Astrocyte of the hippocampus (primary cell): Measurements from ENCODE around the gene SAMD14.

Experiments used
- DNase-seq: peaks from one replicate; pipeline ENCODE4 v3.0.0; 2011; ENCODE audit warnings: low read depth, low spot score

SAMD14 gene

DNA sequence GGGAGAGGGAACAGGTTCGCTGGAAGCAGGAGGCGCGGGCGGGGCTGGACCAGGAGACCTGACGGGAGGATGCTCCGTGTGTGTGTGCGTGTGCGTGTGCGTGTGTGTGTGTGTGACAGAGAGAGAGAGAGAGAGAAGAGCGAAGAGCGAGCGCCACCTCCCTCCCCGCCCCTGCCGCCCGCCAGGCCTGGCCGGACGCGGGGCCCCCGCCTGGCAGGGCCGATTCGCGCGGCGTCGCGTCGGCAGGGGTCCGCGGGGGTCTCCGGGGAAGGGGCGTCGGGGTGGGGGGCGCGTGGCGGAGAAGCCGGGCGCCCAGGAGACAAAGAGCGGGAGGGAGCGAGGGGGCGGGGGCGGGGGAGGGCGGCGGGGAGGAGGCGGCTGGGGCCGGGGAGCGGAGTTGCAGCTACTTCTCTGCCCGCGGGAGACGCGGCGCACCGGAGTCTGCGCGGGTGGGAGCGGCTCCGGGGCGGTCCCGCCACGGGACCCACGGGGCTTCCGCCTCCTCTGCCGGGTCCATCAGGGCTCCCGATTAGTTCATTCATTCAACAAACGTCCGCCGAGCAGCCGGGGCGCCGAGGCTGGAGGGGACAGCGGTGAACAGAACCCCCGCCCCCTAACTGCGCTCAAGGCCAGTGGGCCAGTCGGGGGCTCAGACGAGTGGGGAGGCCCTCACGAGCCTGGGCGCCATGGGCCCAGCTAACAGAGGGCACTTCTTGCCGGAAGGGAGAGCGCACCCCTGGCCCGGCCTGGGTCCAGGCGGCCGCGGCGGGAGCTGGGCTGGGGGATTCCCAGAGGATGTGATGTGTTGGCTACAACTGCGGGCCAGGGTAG lies at the start of gene SAMD14:
SAMD14 (minus strand) TSS at position 433 of the 831 bp plus-strand sequence. CDS start 5,201 bp downstream, outside the sequence.
- DNase-seq = peak; percentile 62

DNA sequence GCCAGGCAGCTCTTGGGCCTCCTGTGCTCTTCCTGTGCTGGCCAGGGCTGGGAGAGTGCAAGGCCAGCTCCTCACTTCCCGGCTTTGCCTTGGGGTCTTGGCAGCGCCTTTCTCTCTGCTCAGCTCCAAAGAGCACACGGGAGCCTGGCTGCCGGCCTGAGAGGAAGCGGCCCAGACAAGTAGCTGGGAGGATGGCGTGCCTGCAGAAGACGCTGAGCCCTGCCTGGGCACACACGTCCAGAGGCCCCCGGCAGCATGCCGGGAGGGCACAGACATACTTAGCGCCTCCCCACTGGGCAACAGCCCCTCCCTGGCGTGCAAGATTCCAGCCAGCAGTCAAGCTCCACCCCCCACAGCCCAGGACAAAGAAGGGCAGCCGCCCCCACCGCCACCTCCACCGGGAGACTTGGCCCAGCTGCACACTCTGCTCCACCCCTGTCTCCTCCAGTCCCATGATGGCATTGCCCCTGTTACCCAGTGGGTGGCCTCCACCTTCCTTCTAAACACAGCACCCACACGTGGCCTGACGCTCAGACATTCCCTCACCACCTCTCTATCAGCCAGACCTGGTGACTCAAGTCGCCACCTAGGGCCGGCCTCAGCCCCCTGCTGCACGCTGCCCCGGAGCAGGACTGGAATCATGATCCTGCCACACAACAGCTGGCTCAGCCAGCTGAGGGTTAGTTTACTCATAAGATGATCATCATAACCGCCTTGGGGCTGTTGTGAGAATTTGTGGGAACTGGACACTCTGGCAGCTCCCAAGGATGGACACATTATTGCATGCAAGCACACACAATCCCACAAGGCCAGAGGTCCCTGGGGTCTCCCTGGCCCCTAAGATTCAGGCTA lies 48.2 kb upstream of the SAMD14 start:
- peak; percentile 97 for DNase-seq

DNA sequence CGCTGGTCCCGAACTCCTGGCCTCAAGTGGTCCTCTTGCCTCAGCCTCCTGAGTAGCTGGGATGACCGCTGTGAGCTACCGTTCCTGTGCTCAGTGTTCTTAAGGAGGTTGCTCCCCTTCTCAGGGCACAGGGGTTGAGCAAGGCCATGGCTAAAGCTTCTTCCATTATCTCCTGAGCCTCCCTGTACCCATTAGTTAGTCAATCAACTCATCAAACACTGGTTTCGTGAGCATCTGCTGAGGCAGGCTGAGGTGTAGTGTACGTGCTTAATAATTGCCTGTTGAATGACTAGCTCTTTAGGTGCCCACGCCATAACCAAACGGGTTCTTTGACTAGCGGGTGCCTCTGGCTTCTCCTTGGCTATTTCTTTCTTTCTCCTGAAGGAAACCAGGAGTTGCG lies 47.5 kb upstream of the SAMD14 start:
- DNase-seq = no peak

DNA sequence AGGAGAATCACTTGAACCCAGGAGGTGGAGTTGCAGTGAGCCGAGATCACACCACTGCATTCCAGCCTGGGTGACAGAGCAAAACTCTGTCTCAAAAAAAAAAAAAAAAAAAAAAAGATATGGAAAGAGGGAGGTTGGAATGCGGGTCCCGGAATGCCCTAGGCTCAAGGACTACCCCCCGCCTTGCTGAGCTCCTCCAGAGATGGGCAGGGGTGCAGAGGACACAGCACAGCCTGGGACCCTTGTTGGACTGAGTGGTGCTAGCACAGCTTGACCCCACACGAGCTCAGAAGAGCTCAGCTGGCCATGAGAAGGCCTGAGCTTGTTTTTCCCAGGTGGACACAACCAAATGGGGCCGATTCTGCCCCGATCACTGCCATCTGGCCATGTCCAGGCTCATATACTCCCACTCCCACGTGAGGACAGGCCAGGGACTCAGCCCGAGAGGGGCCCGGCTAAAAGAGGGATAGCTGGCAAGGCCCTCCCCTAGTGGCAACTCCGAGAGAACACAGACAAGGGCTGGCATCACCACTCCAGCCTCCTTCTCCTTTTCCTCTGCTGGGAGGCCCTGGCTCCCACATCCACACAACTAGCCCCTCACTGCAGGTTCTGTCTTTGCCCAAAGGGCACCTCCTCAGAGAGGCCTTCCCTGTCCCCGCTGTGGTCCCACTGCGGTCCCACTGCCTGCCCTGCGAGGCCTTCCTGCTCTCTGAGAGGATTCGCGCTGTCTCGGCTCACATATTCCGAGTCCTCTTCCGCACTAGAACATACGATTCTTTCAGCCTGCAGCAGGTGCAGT lies 46.8 kb upstream of the SAMD14 start:
- no peak for DNase-seq

DNA sequence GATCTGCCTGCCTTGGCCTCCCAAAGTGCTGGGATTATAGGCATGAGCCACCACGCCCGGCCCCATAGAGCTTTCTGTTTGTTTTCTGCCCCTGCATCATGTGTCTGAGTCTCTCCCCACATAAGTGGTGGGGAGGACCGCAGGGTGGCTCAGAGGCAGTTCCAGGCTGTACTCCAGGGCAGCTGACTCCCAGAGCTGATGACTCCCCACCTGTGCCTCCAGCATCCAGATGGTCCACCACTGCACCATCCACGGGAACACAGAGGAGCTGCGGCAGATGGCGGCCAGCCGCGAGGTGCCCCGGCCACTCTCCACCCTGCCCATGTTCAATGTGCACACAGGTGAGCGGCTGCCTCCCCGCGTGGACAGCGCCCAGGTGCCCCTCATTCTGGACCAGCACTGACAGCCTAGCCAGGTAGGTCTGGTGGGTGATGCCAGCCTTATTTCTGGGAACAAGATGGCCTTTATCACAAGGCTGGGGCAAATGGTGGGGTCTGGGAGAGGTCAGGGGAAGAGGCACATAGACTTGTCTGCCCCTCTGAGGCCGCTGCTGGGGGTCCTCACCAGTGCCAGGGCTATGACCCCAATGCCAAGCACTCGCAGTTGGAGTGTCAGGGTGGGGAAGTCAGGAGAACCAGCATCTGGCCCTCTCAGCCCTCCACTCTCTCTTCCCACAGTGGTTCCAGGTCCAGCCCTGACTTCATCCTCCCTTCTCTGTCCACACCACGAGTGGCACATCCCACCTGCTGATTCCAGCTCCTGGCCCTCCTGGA lies 45.3 kb upstream of the SAMD14 start:
- no peak for DNase-seq

DNA sequence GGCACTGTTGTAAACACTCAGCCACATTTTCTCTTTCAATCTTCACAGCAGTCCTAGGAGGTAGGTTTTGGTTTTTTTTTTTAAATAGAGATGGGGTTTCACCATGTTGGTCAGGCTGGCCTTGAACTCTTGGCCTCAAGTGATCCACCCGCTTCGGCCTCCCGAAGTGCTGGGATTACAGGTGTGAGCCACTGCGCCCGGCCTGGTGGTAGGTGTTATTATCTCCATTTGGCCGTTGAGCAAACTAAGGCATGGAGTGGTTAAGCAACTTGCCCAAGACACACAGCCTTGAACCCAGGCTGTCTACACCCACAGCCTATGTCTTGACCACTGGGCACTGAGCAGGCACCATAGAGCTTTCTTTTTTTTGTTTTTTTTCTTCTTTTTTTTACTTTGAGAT lies 44.5 kb upstream of the SAMD14 start:
- no peak for DNase-seq

DNA sequence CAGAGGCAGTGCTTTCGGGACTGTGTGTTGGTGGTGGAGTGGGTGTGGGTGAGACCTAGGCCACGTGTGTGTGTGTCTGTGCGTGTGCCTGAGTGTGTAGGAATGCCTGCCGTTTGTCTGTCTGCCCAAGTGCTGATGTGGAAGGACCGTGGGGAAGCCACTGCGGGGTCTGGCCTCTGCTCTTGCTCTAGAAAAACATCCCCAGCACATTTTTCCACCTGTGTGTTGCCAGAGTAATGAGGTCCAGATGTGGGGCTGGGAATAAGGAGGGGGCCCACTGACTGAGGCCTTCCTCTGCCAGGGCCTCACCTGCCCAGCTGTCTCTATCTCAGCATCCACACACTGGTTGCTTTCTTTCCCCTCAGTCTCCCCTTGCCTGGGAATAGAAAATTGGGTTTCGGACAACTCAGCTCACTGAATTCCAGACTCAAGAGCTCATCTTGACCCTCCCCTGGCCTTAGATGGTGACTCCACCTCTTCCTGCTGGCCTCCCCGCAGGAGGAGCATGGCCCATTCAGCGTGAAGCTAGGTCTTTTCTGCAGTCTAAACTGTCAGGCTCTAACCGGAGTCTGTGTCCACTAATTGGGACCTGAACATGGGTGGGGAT lies 43.5 kb upstream of the SAMD14 start:
- DNase-seq = peak; percentile 86

DNA sequence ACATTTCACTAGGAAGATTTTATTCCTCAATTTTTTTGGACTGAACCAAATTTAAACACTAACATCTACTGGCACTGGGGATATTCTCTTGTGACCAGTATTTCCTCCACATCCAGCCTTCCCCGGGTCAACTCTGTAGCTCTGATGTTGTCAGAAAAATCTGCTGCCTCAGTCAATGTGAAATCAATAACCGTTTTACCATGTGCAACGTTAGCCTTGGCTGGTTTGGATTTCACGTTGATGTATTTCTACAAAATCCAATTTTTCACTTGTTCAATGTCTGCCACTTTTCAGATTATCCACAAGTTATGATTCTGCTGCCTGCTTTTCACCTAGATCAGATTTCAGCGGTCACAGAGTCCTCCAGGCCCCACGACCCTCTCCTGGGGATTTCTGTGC lies 43.0 kb upstream of the SAMD14 start:
- DNase-seq = no peak

DNA sequence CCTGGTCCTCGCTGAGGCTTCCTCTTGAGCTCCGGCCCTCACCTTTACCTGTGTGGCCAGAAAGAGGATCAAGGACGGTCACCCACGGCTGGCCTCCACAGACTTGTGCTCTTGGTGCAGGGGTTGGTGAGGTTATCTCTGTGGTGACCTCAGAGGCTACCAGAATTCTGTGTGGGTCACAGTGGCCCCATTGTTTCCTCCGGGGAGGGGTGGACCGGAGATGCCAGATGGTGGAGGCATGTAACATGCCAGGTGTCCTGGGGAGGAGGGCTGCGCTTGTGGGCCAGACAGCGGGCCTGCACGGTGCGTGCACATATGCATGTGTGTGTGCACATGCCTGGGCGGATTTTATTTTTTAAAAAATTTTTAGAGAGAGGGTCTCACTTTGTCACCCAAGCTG lies 42.2 kb upstream of the SAMD14 start:
- DNase-seq = no peak

DNA sequence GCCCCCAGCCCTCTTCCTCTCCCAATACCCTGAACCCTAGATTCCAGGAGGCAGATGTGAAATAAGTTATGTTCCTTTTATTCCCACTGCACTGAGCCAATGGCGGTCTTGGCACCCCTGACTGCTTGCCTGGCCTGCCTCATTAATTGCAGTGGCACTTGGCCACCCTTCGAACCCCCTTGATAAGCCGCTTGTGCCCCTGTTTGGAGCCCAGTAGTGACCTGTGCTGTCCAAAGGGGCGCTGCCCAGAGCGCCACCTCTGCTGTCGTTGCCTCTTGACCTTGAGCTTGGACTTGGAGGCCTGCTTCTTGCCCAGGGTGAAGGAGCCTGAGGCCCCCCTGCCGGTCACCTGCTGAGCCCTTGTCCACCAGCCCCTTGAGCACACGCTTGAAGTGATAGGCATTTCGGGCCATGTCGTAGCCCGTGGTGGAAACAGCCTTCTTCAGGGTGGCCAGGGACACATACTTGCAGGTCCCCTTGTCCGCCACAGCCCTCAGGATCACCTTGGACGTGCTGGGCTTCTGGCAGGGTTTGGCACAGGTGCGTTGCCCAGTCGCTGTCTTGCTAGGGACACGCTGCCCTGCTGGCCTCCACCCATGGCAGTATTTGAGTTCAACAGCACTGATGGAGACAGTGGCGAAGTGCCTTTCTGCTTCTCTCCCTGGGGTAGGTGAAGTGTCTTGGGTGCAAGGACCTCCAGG lies 41.6 kb upstream of the SAMD14 start:
- DNase-seq = no peak

DNA sequence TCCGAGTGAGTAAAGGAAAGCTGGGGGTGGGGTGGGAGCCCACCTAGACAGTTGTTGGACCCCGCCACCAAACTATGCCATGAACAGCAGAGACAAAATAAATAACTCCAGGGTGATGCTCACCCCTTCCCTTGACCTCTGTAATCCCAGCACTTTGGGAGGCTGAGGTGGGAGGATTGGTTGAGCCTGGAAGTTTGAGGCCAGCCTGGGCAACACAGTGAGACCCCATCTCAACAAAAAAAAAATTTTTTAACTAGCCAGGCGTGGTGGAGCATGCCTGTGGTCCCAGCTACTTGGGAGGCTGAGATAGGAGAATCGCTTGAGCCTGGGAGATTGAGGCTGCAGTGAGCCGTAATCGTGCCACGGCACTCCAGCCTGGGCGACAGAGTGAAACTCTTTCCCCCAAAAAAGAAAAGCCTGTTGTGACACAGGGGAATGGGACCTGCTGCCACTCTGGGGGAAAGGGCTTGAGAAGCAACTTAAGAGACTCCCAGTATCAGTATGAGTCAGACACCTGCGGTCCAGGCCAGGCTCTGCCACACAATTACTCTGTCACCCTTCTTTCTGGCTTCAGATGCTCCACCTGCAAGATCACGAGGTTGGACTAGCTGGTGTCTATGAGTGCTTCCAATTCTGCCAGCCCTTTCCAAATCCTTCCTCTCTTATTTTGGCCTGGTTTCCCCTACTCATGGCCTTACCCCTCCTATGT lies 40.9 kb upstream of the SAMD14 start:
- no peak for DNase-seq

DNA sequence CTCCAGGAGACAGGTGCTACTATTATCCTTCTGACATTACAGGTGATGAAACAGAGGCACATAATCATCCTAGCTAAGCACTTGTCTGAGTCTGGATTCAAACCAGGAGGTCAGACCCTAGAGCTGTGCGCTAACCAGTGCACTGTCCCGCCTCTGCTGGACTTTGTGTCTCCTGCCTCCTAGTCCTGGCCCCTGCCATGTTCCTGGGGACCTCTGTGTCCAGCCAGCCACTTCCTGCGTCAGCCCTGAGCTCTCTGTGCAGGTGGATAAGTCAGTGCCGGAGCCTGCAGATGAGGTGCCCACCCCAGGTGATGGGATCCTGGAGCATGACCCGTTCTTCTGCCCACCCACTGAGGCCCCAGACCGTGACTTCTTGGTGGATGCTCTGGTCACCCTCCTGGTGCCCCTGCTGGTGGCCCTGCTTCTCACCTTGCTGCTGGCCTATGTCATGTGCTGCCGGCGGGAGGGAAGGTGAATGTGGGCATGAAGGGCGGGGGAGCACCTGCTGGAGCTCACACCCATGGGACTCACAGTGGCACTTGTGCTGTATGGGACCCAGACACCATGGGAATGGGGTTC lies 40.0 kb upstream of the SAMD14 start:
- DNase-seq = no peak

DNA sequence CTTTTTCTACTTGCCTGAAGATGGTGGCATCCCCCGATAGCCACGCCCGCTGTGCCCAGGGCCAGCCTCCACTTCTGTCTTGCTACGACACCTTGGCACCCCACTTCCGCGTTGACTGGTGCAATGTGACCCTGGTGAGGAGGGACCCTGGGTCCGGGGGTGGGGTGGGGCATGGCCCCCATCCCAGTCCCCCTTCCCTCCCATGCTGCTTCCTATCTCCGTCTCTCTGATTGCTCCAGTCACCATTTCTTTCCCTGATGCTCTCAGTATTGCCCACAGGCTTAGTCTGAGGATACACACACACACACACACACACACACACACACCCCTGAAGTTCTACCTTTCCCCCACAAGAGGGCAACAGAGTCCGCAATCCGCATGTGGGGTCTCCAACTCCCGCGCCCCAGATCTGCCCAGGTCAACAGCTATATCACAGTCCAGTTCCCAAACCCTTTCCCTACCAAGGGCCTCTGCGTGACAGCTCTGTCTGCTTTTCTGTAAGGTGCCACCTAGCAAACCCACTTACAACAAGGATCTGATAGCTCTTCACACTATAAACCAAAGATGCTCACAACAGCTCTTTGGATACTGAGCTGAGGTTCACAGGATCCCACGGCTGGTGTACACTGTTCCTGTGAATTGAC lies 39.3 kb upstream of the SAMD14 start:
- DNase-seq = peak; percentile 83

DNA sequence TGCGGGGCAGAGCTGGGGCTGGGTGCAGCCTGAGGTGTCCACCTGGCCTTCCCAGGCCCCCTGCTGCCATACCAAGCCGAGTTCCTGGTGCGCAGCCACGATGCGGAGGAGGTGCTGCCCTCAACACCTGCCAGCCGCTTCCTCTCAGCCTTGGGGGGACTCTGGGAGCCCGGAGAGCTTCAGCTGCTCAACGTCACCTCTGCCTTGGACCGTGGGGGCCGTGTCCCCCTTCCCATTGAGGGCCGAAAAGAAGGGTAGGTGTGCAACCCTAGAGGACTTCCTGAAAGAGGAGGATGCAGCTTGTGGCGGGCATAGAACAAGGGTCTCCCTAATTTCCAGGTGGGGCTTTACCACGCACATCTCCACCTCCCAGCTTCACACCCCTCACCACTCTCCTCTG lies 38.4 kb upstream of the SAMD14 start:
- no peak for DNase-seq

DNA sequence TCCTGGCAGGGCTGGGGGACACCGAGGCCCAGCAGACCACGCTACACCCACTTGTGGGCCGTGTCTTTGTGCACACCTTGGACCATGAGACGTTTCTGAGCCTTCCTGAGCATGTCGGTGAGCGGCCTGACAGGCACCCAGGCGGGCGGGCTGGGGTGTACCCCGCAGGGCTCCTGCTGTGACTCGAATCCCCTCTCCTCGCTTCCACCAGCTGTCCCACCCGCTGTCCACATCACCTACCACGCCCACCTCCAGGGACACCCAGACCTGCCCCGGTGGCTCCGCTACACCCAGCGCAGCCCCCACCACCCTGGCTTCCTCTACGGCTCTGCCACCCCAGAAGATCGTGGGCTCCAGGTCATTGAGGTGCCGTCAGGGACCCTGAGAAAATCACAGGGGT lies 37.4 kb upstream of the SAMD14 start:
- no peak for DNase-seq

DNA sequence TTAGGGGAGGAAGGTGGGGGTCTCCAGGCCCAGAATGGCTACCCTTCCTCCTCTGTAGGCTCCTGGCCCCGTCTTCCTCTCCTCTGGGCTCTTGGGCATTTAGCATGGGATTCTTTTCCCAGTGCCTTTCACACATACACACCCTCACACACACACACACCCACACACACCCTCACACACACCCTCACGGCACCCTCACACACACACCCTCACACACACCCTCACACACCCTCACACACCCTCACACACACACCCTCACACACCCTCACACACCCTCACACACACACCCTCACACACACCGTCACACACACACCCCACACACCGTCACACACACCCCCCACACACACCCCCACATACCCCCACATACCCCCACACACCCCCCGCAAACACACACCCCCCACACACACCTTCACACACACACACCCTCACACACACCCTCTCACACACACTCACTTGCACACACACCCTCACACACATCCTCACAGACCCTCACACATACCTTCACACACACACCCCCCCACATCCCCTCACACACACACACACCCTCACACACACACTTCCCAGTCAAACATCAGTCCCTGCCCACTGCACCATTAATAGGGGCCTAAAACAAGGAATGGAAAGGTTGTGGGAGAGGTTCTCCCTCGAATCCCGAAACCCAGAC lies 36.7 kb upstream of the SAMD14 start:
- DNase-seq = no peak

DNA sequence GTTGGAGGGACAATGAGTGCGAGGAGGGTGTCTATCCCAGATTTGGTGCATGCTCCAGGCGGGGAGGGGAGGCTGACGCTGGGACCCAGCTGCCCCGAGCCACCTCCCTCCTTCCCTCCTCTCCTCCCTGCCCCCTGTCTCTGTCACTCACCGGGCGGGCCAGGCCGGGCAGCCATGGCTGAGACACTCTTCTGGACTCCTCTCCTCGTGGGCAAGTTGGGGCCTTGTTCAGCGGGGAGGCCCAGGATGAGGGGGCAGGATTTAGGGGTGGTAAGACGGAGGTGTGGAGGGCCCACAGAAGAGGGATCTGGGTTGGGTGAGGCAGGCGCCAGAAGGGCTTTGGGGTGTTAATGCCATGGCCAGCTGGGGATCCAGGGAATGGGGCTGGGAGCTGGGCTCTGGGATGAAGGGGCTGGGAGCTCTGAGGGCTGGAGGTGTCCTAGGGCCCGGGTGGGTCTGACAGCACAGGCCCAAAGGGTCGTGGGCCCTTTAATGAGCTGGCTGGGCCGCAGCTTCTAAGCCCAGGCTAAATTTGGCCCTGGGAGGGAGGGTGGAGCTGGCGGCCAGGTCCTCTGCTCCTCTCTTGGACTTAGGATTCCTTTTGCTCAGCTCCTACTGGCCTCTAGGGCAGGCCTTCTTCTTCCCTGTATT lies 36.0 kb upstream of the SAMD14 start, which contains the start of gene SGCA:
SGCA (plus strand) TSS at position 139 of the 651 bp plus-strand sequence; CDS start at position 175, 36 bp downstream.
- no peak for DNase-seq
